ENCODE measurements around the gene UBASH3A.

The UBASH3A gene

DNA sequence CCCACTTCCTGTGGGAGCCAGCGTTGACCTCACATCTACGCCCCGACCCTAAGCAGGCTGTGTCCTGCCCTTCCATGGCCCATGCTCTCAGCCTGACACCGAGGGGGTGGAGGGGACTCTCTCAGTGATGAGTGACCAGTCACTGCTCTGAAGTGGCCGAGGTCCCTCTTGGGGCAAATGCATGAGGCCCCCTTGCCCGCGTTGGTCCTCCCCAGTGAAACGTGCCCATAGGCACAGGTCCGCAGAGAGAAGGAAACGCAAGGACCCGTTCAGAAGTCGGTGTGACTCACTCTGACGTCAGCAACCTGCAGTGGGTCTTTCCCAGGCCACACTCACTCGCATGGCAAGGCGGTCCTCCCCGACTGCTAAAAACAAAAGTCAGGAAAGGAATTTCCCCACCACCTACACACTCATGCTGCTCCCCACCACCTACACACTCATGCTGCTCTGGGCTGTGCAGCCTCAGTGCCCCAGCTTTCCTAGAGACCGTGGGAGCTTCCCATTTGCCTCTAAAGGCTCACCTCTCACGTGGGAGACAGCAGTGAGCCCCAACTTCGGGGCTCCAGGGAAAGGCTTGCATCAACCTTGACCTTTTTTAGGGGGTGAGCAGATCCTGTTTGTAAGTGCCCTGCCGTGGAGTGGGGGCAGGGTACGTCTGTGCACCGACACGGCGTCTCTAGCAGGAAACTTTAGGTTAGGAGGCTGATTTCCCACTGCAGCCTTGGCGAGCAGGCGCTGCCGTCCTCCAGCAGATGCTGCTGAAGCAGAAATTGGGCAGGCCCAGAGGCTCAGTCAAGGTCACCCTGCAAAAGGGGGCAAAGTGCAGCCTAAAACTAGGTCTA is 11.4 kb downstream of the UBASH3A start:
- no peak overlapping the region for H3K4me3 Mint-ChIP-seq
- no peaks in the 10 kb centered on the region for H3K36me3 Mint-ChIP-seq (ENCODE audit: low read depth)
- intact Hi-C loops (cut with micrococcal nuclease), result no loop called here
- peaks cover 2% of the 10 kb centered on the region for H3K27me3 Mint-ChIP-seq
- no peak overlapping the region for H3K27ac Mint-ChIP-seq
- no peaks in the 10 kb centered on the region for H3K9me3 Mint-ChIP-seq
- peaks cover 11% of the 10 kb centered on the region for H3K4me1 Mint-ChIP-seq (ENCODE audit: low read depth)

- intact Hi-C loops (cut with micrococcal nuclease), result no loop called here
- no peak overlapping the region for H3K27ac Mint-ChIP-seq
- no peaks in the 10 kb centered on the region for H3K9me3 Mint-ChIP-seq
- H3K4me1 Mint-ChIP-seq (ENCODE audit: low read depth), result peaks cover 11% of the 10 kb centered on the region
- no peaks in the 10 kb centered on the region for H3K36me3 Mint-ChIP-seq (ENCODE audit: low read depth)
- H3K27me3 Mint-ChIP-seq, result no peaks in the 10 kb centered on the region
- H3K4me3 Mint-ChIP-seq, result no peak overlapping the region
Observed at GRCh38 chr21:42417533-42417932, 13.8 kb downstream of the UBASH3A start.

DNA sequence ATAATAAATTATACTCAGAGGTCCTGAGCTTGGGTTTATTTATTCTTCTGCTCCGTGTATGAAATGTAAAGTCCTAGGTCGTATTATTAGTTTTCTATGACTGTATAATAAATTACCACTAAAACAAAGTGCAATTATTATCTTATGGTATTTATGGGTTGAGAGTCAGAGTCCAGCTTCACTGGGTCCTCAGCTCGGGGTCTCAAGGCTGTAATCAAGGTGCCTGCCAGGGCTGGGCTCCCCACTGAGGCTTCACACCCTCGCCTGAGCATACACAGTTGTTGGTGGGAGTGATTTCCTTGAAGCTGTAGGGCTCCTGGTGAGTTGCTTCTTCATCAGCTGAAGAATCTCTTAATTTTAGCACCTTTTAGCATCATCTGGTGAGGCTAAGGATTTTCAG is 15.2 kb downstream of the UBASH3A start:
- Mint-ChIP-seq H3K27ac (no peak overlapping the region), H3K36me3 (ENCODE audit: low read depth) (no peaks in the 10 kb centered on the region), H3K27me3 (peaks cover 5% of the 10 kb centered on the region), H3K9me3 (no peaks in the 10 kb centered on the region), H3K4me1 (ENCODE audit: low read depth) (peaks cover 21% of the 10 kb centered on the region), H3K4me3 (no peak overlapping the region)
- intact Hi-C loops (cut with micrococcal nuclease), result no loop called here

- peaks cover 5% of the 10 kb centered on the region for H3K27me3 Mint-ChIP-seq
- no peaks in the 10 kb centered on the region for H3K9me3 Mint-ChIP-seq
- intact Hi-C loops (cut with micrococcal nuclease), result no loop called here
- H3K4me3 Mint-ChIP-seq, result no peak overlapping the region
- peaks cover 20% of the 10 kb centered on the region for H3K4me1 Mint-ChIP-seq (ENCODE audit: low read depth)
- no peak overlapping the region for H3K27ac Mint-ChIP-seq
- H3K36me3 Mint-ChIP-seq (ENCODE audit: low read depth), result no peaks in the 10 kb centered on the region
Observed at GRCh38 chr21:42419845-42420244, 16.1 kb downstream of the UBASH3A start.

GRCh38 chr21:42421018-42421793 is 17.5 kb downstream of the UBASH3A start:
- Mint-ChIP-seq H3K27me3 (peaks cover 6% of the 10 kb centered on the region), H3K4me1 (ENCODE audit: low read depth) (peaks cover 27% of the 10 kb centered on the region), H3K36me3 (ENCODE audit: low read depth) (no peaks in the 10 kb centered on the region), H3K9me3 (no peaks in the 10 kb centered on the region), H3K27ac (no peak overlapping the region), H3K4me3 (no peak overlapping the region)
- intact Hi-C loops (cut with micrococcal nuclease), result no loop called here

DNA sequence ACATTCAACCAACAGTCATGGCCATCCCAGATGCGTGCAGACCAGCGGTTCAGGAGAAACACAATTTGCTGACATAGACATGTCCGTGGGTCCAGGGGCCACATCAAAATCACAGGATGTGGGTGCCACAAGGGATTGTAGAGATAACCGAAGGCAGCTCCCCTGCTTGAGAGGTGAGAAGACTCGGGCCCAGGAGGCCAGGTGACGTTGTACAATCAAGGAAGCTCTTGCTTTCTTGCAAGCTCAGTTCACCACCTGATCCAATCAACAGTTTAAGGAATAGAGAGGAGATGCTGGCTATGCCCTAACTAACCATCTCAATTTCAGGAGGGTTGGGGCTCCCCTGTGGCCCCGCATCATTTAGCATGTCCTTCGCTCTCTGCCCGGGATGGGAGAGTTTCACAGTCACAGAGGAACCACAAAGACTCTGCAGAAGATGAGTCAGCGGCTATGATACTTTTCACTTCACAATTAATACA is 19.5 kb downstream of the UBASH3A start:
- Mint-ChIP-seq H3K27ac (no peak overlapping the region), H3K36me3 (ENCODE audit: low read depth) (no peaks in the 10 kb centered on the region), H3K9me3 (no peaks in the 10 kb centered on the region), H3K27me3 (peaks cover 6% of the 10 kb centered on the region), H3K4me3 (no peak overlapping the region), H3K4me1 (ENCODE audit: low read depth) (peaks cover 27% of the 10 kb centered on the region)
- intact Hi-C loops (cut with micrococcal nuclease), result no loop called here

DNA sequence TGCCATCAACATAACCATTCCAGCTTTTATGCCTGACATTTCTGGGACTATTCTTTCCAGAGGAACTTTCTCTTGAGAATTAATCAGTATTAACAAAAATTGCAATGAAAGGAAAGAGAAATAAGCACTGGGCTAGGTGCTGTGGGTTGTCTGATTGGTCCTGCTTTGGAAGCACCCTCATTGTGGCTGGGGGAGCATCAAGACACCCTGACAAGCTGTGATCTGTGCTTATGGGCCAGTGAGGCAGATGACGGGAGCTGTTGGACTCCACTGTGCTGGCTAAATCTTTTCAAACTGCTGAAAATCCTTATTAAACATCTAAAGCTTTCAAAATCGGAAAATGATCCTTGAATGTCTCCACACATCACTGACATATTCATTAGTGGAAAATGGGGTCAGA is 20.0 kb downstream of the UBASH3A start:
- Mint-ChIP-seq H3K27ac (no peak overlapping the region), H3K4me3 (no peak overlapping the region), H3K9me3 (no peaks in the 10 kb centered on the region), H3K36me3 (ENCODE audit: low read depth) (no peaks in the 10 kb centered on the region), H3K4me1 (ENCODE audit: low read depth) (peaks cover 27% of the 10 kb centered on the region), H3K27me3 (peaks cover 6% of the 10 kb centered on the region)
- intact Hi-C loops (cut with micrococcal nuclease), result no loop called here

DNA sequence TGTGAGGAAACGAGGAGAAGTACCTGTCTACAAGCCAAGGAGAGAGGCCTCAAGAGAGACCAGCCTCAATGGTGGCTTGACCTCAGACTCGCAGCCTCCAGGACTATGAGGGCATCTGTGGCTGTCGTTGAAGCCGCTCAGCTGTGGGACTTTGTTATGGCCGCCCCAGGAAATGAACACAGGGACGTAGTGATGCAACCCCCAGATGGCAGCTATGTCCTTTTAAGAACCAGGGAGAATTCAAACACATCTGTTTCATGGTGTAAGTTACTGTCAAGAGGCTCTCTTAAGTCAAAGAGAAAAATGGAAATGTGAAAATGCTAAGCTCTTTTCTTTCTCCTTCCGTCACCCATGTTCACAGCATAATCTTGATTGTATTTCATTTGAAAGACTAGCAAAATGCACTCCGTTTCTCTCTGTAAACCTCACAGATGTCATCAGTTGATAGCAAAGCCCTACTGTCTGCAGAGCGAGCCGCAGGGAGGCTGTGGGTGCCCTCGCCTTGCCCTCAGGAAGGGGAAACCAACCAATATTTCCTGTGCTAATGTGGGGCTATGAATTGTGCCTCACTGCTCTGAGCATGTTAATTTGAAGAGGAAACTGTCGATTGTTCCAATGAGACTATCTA is 21.3 kb downstream of the UBASH3A start:
- Mint-ChIP-seq H3K4me3 (no peak overlapping the region), H3K27me3 (peaks cover 6% of the 10 kb centered on the region), H3K4me1 (ENCODE audit: low read depth) (peaks cover 27% of the 10 kb centered on the region), H3K27ac (no peak overlapping the region), H3K36me3 (ENCODE audit: low read depth) (no peaks in the 10 kb centered on the region), H3K9me3 (no peaks in the 10 kb centered on the region)
- intact Hi-C loops (cut with micrococcal nuclease), result no loop called here

DNA sequence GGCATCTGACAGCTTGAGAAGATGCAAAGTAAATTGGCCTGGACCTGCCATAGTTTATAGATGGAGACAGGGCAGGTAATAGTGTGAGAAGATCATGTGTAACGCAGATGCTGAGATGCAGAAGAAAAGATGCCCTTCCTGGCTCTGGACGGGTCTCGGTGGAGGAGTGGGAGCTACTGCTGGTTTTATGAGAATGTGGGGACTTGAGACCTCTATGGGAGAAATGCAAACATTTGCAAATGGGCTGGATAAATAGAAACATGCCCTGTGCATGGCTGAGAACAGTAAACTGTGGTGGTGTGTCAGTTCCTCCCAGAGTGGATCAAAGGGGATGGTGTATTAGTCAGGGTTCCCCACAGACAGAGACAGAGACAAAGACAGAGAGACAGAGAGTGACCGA is 21.9 kb downstream of the UBASH3A start:
- Mint-ChIP-seq H3K4me1 (ENCODE audit: low read depth) (peaks cover 27% of the 10 kb centered on the region), H3K4me3 (no peak overlapping the region), H3K27ac (no peak overlapping the region), H3K36me3 (ENCODE audit: low read depth) (no peaks in the 10 kb centered on the region), H3K27me3 (peaks cover 6% of the 10 kb centered on the region), H3K9me3 (no peaks in the 10 kb centered on the region)
- intact Hi-C loops (cut with micrococcal nuclease), result no loop called here

GRCh38 chr21:42426424-42426823 is 22.7 kb downstream of the UBASH3A start:
- H3K27ac Mint-ChIP-seq, result no peak overlapping the region
- peaks cover 6% of the 10 kb centered on the region for H3K27me3 Mint-ChIP-seq
- H3K9me3 Mint-ChIP-seq, result no peaks in the 10 kb centered on the region
- no peak overlapping the region for H3K4me3 Mint-ChIP-seq
- H3K36me3 Mint-ChIP-seq (ENCODE audit: low read depth), result no peaks in the 10 kb centered on the region
- H3K4me1 Mint-ChIP-seq (ENCODE audit: low read depth), result peaks cover 33% of the 10 kb centered on the region
- intact Hi-C loops (cut with micrococcal nuclease), result no loop called here

DNA sequence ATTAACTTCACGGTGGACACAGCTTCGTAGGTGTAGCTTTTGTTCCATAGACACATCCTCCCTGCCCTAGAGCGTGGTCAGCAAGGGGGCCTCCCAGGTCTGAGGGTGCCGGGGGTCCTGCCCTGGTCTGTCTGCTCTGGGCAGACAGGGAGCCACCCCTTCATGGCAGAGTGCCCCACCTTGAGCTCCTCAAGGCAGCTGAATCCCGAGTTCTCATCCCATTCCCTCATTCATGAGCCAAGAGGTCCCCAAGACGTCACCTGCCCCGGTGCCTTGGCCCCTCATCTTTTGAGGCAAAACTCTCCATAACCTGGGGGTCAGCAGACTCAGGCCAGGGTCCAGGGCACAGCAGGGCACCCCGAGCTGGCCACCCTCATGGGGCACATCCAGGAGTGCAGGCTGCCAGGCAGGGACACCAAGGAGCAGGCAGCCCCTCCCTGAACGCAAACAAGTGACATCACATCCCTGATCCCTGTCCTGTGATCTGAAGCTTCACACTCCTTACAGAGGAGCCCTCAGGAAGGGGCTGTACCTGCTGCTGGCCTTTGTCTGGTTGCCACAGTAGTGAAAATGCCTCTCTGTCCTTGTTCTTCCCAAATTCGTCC is 23.3 kb downstream of the UBASH3A start:
- Mint-ChIP-seq H3K9me3 (no peaks in the 10 kb centered on the region), H3K27me3 (peaks cover 6% of the 10 kb centered on the region), H3K4me3 (no peak overlapping the region), H3K4me1 (ENCODE audit: low read depth) (peaks cover 33% of the 10 kb centered on the region), H3K36me3 (ENCODE audit: low read depth) (no peaks in the 10 kb centered on the region), H3K27ac (no peak overlapping the region)
- intact Hi-C loops (cut with micrococcal nuclease), result no loop called here

DNA sequence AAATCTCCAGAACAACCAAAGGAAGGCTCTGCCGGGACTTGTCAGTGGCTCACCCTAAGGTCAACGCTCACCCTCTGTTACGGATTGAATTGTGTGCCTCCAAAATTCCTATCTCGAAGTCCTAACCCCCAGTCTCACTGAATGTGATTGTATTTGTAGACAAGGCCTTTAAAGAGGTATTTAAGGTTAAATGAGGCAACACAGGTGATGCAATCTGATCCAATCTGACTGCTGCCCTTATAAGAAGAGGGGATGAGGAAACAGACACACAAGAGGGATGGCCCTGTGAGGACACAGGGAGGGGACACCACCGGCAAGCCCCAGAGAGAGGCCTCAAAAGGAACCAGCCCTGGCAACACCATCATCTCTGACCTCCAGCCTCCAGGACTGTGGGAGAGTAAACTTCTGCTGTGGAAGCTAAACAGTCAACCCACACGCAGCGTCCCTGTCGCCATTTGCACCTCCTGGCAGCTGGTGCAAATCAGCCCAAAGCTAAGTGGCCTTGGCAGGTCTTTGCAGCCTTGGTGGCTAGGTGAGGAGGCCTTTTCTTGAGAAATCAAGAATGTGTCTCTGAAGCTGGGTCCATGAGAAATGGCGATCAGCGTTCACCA is 24.2 kb downstream of the UBASH3A start:
- Mint-ChIP-seq H3K4me3 (no peak overlapping the region), H3K9me3 (peaks cover 6% of the 10 kb centered on the region), H3K36me3 (ENCODE audit: low read depth) (no peaks in the 10 kb centered on the region), H3K27ac (no peak overlapping the region), H3K27me3 (peaks cover 6% of the 10 kb centered on the region), H3K4me1 (ENCODE audit: low read depth) (peaks cover 32% of the 10 kb centered on the region)
- intact Hi-C loops (cut with micrococcal nuclease), result no loop called here

DNA sequence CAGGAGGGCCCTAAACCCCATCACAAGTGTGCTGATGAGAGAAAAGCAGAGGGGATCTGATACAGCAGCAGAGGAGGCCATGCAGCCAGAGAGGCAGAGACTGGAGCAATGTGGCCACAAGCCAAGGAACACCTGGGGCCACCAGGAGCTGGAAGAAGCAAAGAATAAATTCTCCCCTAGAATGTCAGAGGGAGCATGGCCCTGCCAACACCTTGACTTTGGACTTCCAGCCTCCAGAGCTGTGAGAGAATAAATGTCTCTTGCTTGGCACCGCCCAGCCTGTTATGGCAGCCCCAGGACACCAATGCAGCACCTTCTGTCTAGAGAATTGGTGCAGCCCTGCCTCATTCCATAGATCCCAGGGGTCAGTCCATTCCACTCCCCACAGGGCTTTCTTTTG is 25.3 kb downstream of the UBASH3A start:
- Mint-ChIP-seq H3K27me3 (peaks cover 5% of the 10 kb centered on the region), H3K4me3 (no peak overlapping the region), H3K36me3 (ENCODE audit: low read depth) (no peaks in the 10 kb centered on the region), H3K27ac (no peak overlapping the region), H3K9me3 (peaks cover 6% of the 10 kb centered on the region), H3K4me1 (ENCODE audit: low read depth) (peaks cover 23% of the 10 kb centered on the region)
- intact Hi-C loops (cut with micrococcal nuclease), result no loop called here

All from dendritic cell treated with granulocyte-macrophage colony-stimulating factor and Interleukin-4, amounts not matched to agents 40 ng/mL and 50 ng/mL, for 4 days (primary cell).